Liver (tissue), 2 donors: Measurements from ENCODE around the gene PGAP3.

Experiments used
- TF ChIP-seq, protein P1 (sequence below): fragments of 150-350 bp; IDR thresholded peaks from 2 replicates; pipeline ENCODE4 v1.5.1; 2017; ENCODE audit warnings: improper control_type of control experiment, low read depth, low read length; ENCODE audit not compliant: missing input control
- TF ChIP-seq, protein P2 (sequence below): IDR thresholded peaks from 2 replicates; pipeline ENCODE4 v1.6.1; 2016; ENCODE audit warnings: antibody characterized with exemption
- TF ChIP-seq, protein P3 (sequence below): IDR thresholded peaks from 2 replicates; pipeline ENCODE4 v1.6.1; 2016; ENCODE audit warnings: antibody characterized with exemption, mild to moderate bottlenecking
- donor health status: healthy.

DNA sequence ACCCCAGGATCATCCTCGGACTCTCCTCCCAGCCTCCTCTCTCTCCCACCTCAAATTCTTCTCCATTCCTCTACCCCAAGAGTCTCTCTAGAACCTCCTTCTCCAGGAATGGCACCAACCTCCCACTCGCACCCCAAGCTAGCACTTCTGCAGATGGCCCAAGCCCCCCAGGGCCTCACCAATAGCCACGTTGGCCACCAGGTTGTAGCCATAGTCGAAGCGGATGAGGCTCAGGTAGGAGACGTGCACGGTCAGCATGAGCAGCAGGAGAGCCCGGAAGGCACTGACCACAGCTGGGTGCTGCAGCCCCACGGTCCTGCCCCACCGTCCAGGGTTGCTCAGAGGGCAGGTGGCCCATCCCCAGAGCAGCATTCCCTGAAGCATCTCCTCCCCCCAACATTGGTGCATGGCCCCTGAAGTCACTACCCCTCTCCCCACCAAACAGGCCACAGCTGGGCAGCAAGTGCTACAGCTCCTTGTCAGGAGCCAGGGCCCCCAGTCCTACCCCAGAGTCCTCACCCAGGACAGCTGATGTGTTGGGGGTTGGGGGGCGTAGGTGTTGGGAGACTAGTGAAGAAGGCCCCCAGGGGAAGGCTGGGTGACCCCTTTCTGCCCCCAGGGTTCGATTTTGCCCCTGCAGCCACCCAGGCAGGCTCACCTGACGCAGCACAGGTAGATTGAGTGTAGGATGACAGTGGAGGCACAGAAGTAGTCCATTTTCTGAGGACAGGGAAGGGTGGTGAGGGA is 14.3 kb downstream of the PGAP3 start:
- TF ChIP-seq, protein P1, sequence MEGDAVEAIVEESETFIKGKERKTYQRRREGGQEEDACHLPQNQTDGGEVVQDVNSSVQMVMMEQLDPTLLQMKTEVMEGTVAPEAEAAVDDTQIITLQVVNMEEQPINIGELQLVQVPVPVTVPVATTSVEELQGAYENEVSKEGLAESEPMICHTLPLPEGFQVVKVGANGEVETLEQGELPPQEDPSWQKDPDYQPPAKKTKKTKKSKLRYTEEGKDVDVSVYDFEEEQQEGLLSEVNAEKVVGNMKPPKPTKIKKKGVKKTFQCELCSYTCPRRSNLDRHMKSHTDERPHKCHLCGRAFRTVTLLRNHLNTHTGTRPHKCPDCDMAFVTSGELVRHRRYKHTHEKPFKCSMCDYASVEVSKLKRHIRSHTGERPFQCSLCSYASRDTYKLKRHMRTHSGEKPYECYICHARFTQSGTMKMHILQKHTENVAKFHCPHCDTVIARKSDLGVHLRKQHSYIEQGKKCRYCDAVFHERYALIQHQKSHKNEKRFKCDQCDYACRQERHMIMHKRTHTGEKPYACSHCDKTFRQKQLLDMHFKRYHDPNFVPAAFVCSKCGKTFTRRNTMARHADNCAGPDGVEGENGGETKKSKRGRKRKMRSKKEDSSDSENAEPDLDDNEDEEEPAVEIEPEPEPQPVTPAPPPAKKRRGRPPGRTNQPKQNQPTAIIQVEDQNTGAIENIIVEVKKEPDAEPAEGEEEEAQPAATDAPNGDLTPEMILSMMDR = no peak
- TF ChIP-seq, protein P2, sequence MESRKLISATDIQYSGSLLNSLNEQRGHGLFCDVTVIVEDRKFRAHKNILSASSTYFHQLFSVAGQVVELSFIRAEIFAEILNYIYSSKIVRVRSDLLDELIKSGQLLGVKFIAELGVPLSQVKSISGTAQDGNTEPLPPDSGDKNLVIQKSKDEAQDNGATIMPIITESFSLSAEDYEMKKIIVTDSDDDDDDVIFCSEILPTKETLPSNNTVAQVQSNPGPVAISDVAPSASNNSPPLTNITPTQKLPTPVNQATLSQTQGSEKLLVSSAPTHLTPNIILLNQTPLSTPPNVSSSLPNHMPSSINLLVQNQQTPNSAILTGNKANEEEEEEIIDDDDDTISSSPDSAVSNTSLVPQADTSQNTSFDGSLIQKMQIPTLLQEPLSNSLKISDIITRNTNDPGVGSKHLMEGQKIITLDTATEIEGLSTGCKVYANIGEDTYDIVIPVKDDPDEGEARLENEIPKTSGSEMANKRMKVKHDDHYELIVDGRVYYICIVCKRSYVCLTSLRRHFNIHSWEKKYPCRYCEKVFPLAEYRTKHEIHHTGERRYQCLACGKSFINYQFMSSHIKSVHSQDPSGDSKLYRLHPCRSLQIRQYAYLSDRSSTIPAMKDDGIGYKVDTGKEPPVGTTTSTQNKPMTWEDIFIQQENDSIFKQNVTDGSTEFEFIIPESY = no peak
- TF ChIP-seq, protein P3, sequence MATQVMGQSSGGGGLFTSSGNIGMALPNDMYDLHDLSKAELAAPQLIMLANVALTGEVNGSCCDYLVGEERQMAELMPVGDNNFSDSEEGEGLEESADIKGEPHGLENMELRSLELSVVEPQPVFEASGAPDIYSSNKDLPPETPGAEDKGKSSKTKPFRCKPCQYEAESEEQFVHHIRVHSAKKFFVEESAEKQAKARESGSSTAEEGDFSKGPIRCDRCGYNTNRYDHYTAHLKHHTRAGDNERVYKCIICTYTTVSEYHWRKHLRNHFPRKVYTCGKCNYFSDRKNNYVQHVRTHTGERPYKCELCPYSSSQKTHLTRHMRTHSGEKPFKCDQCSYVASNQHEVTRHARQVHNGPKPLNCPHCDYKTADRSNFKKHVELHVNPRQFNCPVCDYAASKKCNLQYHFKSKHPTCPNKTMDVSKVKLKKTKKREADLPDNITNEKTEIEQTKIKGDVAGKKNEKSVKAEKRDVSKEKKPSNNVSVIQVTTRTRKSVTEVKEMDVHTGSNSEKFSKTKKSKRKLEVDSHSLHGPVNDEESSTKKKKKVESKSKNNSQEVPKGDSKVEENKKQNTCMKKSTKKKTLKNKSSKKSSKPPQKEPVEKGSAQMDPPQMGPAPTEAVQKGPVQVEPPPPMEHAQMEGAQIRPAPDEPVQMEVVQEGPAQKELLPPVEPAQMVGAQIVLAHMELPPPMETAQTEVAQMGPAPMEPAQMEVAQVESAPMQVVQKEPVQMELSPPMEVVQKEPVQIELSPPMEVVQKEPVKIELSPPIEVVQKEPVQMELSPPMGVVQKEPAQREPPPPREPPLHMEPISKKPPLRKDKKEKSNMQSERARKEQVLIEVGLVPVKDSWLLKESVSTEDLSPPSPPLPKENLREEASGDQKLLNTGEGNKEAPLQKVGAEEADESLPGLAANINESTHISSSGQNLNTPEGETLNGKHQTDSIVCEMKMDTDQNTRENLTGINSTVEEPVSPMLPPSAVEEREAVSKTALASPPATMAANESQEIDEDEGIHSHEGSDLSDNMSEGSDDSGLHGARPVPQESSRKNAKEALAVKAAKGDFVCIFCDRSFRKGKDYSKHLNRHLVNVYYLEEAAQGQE = no peak
